Renal cortex interstitium (tissue), 15 donors: Measurements from ENCODE around the gene SPC25. TPM values are rescaled to one million over a fixed set of nuclear protein-coding genes. Genes with fewer than 3 reads are reported as not detected.
"Not testable (repeated sequence)": the region's sequence is repeated elsewhere in the genome, so short reads cannot be mapped to it uniquely, and the experiment has no call there.

Experiments used
- DNase-seq, 11 donors: peaks; one replicate each; pipeline ENCODE4 v3.0.0-alpha.2; 2013; ENCODE audit warnings: low read depth in 9 of 11, low spot score in 4 of 11; ENCODE audit errors: extremely low read depth in 1 of 11
- long read RNA-seq, 16 experiments: transcript quantifications; one replicate each; lab custom pipeline, GENCODE V29; 2026
- polyA plus RNA-seq, 3 donors: library from polyadenylated mRNA; unstranded; fragments of 120-200 nt; gene quantifications; one replicate each; pipeline ENCODE4 v1.2.1, GENCODE V29; 2013; ENCODE audit not compliant: insufficient read length in 3 of 3

The SPC25 gene, protein sequence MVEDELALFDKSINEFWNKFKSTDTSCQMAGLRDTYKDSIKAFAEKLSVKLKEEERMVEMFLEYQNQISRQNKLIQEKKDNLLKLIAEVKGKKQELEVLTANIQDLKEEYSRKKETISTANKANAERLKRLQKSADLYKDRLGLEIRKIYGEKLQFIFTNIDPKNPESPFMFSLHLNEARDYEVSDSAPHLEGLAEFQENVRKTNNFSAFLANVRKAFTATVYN
- polyA plus RNA-seq = 10 to 100 TPM; 16.1 to 24.9 (median 23.3) TPM
- long read RNA-seq, donor 1, transcript SPC25-201 (7 exons, 1,354 nt) = major isoform, 8 of 8 reads
- long read RNA-seq, donor 1, partial matches to known transcripts = 0 of 8 reads
- long read RNA-seq, donor 1, other reads (novel, unspliced or antisense) = 0 of 8 reads
- long read RNA-seq, donor 2, transcript SPC25-201 (7 exons, 1,354 nt) = major isoform, 7 of 7 reads
- long read RNA-seq, donor 2, partial matches to known transcripts = 0 of 7 reads
- long read RNA-seq, donor 2, other reads (novel, unspliced or antisense) = 0 of 7 reads
- long read RNA-seq, donor 3, transcript SPC25-201 (7 exons, 1,354 nt) = major isoform, 11 of 11 reads
- long read RNA-seq, donor 3, partial matches to known transcripts = 0 of 11 reads
- long read RNA-seq, donor 3, other reads (novel, unspliced or antisense) = 0 of 11 reads
- long read RNA-seq, donor 4, transcript SPC25-201 (7 exons, 1,354 nt) = major isoform, 7 of 14 reads
- long read RNA-seq, donor 4, partial matches to known transcripts = 7 of 14 reads
- long read RNA-seq, donor 4, other reads (novel, unspliced or antisense) = 0 of 14 reads
- long read RNA-seq, donor 5 = 0 reads
- long read RNA-seq, donor 6, transcript SPC25-201 (7 exons, 1,354 nt) = major isoform, 12 of 12 reads
- long read RNA-seq, donor 6, partial matches to known transcripts = 0 of 12 reads
- long read RNA-seq, donor 6, other reads (novel, unspliced or antisense) = 0 of 12 reads
- long read RNA-seq, donor 7, transcript SPC25-201 (7 exons, 1,354 nt) = major isoform, 14 of 14 reads
- long read RNA-seq, donor 7, partial matches to known transcripts = 0 of 14 reads
- long read RNA-seq, donor 7, other reads (novel, unspliced or antisense) = 0 of 14 reads
- long read RNA-seq, donor 8, transcript SPC25-201 (7 exons, 1,354 nt) = major isoform, 14 of 14 reads
- long read RNA-seq, donor 8, partial matches to known transcripts = 0 of 14 reads
- long read RNA-seq, donor 8, other reads (novel, unspliced or antisense) = 0 of 14 reads
- long read RNA-seq, donor 9, transcript SPC25-201 (7 exons, 1,354 nt) = major isoform, 8 of 8 reads
- long read RNA-seq, donor 9, partial matches to known transcripts = 0 of 8 reads
- long read RNA-seq, donor 9, other reads (novel, unspliced or antisense) = 0 of 8 reads
- long read RNA-seq, donor 10, transcript SPC25-201 (7 exons, 1,354 nt) = major isoform, 5 of 5 reads
- long read RNA-seq, donor 10, partial matches to known transcripts = 0 of 5 reads
- long read RNA-seq, donor 10, other reads (novel, unspliced or antisense) = 0 of 5 reads
- long read RNA-seq, donor 11, partial matches to known transcripts = 0 of 2 reads
- long read RNA-seq, donor 11, other reads (novel, unspliced or antisense) = 0 of 2 reads
- long read RNA-seq, donor 12, partial matches to known transcripts = 0 of 1 reads
- long read RNA-seq, donor 12, other reads (novel, unspliced or antisense) = 0 of 1 reads
- long read RNA-seq, donor 13, transcript SPC25-201 (7 exons, 1,354 nt) = major isoform, 10 of 10 reads
- long read RNA-seq, donor 13, partial matches to known transcripts = 0 of 10 reads
- long read RNA-seq, donor 13, other reads (novel, unspliced or antisense) = 0 of 10 reads
- long read RNA-seq, donor 14, transcript SPC25-201 (7 exons, 1,354 nt) = major isoform, 8 of 8 reads
- long read RNA-seq, donor 14, partial matches to known transcripts = 0 of 8 reads
- long read RNA-seq, donor 14, other reads (novel, unspliced or antisense) = 0 of 8 reads
- long read RNA-seq, donor 15, transcript SPC25-201 (7 exons, 1,354 nt) = major isoform, 5 of 5 reads
- long read RNA-seq, donor 15, partial matches to known transcripts = 0 of 5 reads
- long read RNA-seq, donor 15, other reads (novel, unspliced or antisense) = 0 of 5 reads
- long read RNA-seq, donor 16, transcript SPC25-201 (7 exons, 1,354 nt) = major isoform, 17 of 17 reads
- long read RNA-seq, donor 16, partial matches to known transcripts = 0 of 17 reads
- long read RNA-seq, donor 16, other reads (novel, unspliced or antisense) = 0 of 17 reads

DNA sequence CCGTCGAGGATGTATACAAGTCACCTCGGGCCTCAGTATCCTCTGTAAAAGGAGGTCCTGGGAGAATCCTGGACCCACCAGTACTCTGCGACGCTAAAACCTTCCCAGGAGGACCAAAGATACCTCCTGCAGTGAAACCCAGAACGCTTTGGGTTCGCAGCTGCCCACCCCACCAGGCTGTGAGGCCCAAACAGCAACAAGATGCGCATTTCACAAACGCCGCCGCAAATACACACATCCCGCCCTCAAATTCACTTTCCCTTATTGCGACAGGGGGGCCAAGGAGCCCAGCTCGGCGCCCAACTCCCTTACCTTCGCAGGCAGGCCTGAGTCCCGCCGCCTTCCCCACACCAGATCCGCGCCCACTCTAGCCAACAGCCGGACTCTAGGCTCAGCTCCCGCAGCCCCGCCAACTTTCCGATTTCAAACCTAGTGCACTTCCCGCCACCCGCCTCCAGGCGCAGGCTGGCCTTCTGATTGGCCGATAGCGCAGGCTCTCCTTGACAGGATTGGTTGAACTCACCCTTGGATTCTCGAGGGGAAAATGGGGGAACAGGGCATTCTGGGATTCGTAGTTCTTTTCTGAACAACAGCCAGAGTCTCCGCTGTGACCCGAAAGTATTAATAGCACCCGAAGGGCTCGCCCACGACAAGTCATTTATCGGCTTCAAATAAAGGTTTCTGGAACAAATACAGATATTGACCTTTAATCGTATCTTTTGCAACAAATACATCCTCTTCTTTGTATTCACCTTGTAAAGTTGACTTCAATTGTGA is at the start of gene SPC25:
Gene SPC25, minus strand, starts transcription at position 425 of the 777 bp plus-strand sequence. CDS start 911 bp downstream, outside the sequence.
- peak; percentile 78 to 92 (median 86) for DNase-seq

DNA sequence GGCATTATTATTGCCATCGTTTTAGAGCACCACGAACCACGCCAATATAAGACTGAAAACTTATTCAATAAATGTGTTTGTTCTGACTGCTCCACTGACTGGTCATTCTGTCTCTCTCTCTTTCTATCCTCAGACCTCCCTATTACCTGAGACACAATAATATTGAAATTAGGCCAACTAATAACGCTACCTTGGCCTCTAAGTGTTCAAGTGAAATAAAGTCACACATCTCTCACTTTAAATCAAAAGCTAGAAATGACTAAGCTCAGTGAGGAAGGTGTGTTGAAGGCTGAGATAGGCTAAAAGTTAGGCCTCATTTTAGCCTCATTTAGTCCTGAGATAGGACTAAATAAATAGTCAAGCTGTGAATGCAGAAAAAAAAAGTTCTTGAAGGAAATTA is 49.7 kb upstream of the SPC25 start:
- no peak for DNase-seq

DNA sequence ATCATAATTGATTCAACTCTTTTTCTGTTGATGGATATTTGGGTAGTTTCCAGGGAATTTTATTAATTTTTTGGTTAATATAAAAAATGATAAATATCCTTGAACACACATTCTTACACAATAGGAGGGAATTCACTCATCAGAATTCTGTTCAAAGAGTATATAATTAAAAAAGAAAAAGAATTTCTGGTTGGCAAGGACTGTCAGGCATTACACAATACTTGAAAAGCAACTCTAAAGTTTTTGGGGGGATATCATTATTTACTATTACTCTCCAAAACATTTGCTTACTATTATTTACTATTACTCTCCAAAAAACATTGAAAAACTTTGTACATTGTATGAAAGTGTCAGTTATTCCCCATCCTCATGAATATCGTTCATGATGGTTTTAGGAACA is 48.8 kb upstream of the SPC25 start:
- DNase-seq = no peak

DNA sequence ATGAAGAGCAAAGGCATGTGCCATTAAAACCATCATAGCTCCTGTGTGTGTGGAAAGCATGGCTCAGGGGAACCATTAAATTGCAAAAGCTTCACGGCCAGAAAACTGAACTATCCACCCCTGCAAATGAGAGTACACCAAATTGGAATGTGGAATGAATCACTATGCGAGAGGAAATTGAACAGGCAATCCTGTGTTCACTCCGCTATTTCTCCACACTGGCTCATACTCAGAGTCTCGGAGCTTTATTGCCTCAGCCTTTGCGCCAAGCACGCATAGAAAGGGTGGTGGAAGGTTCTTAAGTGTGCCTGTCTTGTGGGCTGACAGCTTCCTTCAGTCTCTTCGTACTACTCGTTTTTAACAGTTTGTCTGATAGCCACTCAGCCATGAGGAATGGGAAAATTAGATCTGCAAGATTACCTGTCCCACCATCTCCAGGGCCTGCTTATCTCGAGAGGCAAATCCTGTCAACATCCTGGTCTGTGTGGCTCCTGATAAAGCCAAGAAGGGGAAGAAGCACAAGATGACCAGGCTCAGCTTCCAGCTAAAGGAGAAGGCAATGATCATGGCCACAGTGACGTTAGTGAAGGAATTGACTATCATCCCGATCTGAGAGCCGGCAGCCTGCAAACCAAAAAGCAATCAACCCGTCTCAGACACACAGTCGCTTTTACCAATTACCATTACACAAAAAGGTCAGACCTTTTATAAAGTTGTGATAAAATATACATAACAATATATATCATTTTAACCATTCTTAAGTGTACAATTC is 45.8 kb upstream of the SPC25 start:
- DNase-seq = no peak

DNA sequence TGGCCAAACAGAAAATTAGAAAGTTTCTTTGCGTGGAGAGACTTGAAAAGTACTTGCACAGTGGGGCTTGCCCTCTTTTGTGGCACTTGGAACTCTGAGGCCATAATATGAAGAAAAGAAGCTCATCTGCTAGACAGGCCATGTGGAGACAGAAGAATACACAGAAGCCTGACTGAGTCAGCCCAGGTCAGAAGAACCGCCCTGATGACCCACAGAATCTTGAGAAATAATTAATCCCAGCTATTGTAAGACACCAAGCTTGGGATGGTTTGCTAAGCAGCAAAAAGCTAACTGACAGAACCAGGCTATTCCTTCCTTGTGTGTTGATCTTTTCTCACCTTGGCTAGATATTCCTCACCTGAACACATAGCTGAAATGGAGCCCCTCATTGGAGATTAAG is 44.6 kb upstream of the SPC25 start:
- DNase-seq = no peak

DNA sequence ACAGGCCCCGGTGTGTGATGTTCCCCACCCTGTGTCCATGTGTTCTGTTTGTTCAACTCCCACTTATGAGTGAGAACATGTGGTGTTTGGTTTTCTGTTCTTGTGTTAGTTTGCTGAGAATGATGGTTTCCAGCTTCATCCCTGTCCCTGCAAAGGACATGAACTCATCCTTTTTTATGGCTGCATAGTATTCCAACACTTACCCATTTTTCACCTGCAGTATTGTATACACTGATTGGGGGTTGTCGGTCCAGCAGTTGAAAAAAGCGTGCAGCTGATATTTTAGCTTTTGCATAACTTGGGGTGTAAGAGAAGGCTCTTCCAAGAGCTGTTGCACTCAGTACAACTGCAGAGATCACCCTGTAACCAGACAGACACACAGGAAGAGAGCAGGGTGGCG is 41.9 kb upstream of the SPC25 start:
- DNase-seq = not testable (repeated sequence)

DNA sequence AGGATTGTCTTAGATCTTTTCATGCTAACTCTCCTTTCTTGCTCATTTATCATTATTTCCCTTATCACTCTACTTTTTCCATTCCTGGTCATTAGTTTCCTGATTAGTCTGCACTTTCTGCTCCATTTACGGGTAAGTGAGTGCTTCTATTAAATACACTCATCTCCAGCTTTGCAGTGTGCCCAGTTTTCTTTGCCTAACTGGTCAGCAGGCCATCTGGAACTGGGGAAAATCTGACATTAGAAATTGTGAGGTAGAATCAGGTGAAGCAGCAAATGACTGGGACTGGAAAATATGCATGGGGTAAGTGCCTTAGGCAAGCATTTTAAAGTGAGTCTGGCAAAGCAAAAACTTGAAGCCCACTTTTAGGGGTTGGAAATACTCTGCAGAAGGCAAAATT is 40.0 kb upstream of the SPC25 start:
- DNase-seq = no peak

DNA sequence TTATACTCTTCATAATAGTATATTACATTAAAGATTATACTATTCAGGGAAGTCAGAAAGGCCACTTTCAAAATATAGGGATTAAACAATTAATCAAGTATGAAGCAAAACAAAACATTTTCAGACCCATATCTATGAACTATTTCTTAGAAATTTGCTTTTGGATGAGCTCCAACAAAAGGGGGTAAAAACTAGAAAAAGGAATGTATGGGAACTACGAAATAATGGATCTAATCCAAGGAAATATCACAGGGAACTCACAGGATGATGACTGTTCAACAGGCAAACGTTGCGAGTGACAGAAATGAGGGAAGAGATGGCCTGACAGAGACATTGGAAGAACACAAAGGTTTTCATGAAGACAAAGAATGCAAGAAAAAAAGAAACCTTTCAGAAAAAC is 38.8 kb upstream of the SPC25 start:
- DNase-seq = no peak

DNA sequence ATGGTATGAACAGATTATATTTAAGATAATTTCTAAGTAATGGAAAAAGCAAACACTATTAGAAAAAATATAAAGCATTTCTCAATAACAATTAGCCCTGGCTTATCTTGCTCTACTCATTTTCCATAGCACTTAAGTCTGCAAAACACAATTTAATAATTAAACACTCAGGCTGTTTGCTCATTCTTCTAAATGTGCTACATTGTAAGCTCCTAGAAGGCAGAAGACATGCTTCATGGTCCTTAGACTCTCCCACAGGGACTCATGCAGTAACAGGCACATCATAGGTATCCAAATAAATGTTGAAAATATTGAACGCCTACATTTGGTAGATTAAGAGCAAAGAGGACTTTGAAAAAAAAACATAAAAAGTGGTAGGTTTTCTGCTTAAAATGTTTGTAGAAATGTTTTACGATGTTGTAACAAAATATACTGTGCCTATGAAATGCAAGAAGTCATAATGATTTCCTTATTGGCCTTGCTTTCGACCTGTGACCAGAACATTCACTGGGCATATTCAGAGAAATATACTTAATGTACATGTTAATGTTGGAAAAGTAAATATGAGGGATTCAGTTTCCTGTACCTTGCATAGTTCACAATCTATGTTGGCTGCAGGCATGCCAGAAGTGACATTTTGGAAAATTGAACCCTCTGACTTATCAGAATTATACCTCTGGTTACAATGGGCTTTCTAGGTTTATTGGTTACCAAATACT is 38.0 kb upstream of the SPC25 start:
- DNase-seq = no peak

DNA sequence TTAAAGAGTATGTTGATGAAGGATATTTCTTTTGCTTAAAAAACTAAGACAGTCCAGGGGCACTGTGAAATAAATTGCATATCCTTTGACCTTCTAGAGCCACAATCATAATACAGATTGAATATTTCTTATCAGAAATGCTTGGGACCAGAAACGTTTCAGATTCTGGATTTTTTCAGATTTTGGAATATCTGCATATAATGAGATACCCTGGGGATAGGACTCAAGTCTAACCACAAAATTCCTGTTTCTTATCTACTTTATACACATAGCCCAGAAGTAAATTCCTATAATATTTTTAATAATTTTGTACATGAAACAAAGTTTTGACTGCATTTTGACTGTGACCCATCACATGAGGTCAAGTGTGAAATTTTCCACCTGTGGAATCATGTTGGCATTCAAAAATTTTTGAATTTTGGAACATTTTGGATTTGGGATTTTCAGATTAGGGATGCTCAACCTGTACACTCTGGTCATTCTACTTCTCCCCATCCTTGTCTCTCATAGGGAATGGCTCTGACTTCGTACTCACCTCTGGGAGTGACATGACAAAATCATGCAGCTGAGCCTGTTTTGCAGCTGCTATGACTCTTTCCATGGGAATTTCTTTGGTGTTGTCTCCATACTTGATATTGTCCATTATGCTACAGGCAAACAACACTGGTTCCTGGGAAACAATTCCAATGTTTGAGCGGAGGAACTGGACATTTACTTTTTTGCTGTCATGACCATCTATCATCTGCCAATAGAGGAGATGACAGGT is 36.6 kb upstream of the SPC25 start:
- no peak for DNase-seq

DNA sequence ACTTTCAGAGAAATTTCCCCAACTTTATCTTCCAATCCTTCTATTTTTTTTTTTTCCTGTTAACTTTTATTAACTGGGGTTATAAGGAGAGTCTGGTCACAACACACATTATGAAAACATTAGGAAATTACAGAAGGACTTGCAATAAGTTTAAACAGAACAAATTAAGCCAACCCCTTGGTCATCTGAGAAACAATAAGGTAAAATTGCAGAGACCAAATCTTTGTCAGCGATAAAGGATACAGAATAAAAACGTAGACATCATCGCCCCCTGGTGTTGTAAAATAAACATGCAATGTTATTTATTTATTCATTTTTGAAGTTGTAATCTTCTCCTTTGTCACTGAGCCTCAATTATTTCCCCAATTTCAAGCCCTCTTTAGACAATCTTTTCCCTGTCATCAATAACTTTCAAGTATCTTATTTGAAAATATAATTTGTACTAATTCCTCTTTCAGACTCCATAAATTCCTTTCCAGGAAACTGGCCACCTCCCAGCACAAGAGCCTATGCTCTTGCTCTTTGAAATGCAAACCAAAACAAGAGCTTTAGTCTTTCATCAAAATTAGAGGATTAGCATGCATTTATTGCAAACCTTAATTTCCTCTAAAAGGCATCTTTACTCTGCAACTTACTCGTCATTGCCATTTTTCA is 30.4 kb upstream of the SPC25 start:
- DNase-seq = peak in 3 of 11 donors; percentile 12 to 20 (median 13)

DNA sequence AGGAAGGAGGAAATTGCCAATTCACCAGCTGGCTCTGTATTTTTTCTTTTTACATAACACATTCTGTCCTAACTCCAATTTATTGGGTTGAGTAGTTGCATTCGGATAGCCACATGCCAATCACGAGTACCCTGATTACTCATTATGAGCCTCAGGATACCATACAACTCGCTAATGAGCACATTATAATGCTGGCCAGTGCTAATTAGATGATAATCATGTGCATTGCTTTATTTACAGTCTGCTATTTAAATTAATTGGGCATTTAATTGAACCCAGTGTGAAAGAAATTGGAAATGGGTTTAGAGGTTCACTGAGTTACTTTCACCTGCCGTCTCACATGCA is 26.1 kb upstream of the SPC25 start:
- no peak for DNase-seq

DNA sequence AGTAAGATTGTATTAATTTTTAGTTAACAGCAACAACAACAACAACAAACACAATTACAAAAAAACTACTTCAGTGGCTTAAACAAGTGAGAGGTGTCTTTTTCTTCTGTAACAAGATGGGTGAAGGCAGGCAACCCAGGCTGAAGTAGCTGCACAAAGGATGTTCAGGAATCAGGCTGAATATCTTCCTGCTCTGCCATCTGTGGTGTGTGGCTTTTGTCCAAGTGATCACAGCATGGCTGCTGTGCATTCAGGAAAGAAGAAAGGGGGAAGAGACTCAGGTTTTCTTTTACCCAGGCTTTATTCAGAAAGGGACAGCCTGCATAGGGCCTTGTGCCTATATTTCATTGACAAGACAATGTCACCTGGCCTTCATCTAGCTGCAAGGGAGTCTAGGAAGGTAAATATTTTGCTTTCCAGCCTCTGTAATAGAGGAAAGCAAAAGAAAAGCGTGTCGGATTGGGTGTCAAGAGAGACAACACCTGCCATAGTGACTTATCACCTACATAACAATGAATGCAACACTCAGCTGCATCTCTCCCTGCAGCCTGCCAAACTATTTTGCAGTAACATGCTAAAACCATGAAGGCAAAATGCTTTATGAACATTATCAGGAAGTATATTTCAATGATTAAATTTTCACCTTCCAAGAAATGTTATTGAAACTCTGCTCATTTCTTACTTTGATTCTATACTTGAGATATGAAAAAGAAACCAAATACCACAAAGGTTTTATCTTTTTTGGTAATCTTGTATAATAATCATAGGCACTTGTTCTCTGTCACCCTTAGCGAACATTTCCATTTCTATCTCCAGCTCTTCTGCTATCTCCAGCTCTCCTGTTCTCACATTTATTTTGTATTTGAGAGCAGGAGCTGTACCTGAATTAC is 25.5 kb upstream of the SPC25 start:
- DNase-seq = no peak
